ENCODE measurements around the gene AP2A1. TPM values are rescaled to one million over a fixed set of nuclear protein-coding genes. Genes with fewer than 3 reads are reported as not detected.

The AP2A1 gene
- polyA plus RNA-seq, 3 donors: 49.3 to 82.4 (median 75.9) TPM

DNA sequence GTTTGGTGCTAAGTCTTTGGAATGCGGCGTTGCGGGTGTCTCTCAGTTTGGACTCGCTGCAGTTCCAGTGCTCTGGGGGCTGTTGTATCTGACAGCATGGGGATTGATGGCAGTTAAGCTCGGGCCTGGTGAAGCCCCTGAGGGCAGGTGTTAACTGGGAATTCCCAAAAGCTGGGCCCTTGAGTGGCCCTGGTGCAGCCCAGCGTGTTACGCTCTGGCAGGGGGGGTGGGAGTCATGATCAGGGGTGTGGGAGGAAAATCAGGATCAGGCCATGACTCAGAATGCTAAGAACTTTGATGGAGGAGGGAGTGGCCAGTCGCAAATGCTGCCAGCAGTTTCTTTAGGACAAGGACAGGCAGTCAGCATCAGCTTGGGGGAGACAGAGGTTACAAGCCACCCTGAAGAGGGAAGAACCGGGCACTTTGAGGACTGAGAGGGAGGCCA, 19.6 kb downstream of the AP2A1 start:
- WGBS, 3 donors: 68 to 79% (median 73%) methylated on average over 9 of the region's 9 CpGs
- H3K27ac ChIP-seq (ENCODE audit: low read depth, low read length): no peak overlapping the region

DNA sequence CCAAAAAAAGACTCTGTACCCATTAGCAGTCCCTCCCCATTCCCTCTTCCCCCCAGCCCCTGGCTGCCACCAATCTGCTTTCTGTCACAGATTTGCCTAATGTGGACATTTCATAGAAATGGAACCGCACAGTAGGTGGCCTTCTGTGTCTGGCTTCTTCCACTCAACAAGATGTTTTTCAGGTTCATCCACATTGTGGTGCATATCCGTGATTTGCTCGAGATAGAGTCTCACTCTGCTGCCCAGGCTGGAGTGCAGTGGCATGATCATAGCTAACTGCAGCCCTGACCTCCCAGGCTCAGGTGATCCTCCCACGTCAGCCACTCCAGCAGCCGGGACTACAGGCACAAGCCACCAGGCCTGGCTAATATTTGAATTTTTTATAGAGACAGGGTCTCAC, 20.9 kb downstream of the AP2A1 start:
- no peak overlapping the region for H3K27ac ChIP-seq (ENCODE audit: low read depth, low read length)
- whole genome bisulfite sequencing, 3 donors: 88 to 92% (median 92%) methylated on average over 5 of the region's 5 CpGs

DNA sequence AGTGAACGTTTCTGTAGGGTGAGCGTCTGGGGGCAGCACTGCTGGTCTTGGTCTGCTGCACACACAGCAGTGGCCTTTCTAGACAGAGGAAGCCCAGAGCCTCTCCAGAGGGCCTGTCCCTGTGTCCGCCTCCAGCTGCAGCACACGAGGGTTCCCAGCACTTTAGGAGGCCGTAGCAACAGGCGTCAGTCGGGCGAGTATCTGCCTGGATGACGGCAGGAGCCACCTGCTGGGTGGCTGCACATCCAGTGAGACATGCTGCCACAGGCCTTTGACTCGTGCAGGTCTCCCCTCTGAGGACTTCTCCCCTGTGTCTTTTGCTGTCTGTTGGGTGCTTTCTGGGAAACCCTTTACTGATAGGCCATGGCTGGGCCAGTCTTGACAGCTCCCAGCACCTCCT, 22.1 kb downstream of the AP2A1 start:
- 87 to 91% (median 89%) methylated on average over 10 of the region's 10 CpGs for WGBS, 3 donors

DNA sequence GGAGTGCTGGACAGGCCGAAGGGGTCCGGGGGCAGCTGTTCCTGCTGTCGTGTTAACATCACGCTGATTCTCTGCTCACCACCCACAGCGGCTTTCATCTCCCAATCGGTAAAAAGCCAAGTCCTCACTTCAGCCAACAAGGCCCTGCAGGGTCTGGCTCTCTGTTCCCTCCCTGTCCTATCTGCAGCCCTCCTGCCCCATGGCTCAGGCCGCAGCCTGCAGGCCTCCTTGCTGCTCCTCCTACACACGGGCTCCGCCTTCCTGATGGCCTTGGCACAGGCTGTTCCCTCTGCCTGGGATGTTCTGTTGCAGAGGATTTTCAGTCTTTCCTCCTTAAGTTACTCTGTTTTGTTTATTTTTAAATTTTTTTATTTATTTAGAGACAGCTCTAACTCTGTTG, 24.1 kb downstream of the AP2A1 start:
- no peak overlapping the region for H3K27ac ChIP-seq (ENCODE audit: low read depth, low read length)
- 52 to 75% (median 55%) methylated on average over 9 of the region's 9 CpGs for WGBS, 3 donors

More for the DNA sequence above, 22.1 kb downstream of the AP2A1 start:
- H3K27ac ChIP-seq (ENCODE audit: low read depth, low read length): no peak overlapping the region

DNA sequence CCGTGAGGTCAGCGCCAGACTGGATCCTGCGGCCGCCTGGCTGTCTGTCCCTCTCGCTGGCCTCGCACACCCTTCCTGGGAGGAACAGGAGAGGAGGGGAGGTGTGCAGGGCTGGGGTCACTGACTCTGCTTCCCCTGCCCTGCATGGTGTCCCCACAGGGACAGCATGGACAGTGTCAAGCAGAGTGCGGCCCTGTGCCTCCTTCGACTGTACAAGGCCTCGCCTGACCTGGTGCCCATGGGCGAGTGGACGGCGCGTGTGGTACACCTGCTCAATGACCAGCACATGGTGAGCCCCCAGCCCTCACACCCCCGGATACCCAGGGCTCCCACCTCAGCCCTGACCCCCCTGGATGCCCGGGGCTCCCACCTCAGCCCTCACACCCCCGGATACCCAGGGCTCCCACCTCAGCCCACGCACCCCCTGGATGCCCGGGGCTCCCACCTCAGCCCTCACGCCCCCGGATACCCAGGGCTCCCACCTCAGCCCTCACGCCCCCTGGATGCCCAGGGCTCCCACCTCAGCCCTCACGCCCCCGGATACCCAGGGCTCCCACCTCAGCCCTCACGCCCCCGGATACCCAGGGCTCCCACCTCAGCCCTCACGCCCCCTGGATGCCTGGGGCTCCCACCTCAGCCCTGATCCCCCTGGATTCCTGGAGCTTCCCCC, 25.1 kb downstream of the AP2A1 start:
- WGBS, 3 donors: 92 to 97% (median 94%) methylated on average over 20 to 26 of the region's 26 CpGs
- H3K27ac ChIP-seq (ENCODE audit: low read depth, low read length): no peak overlapping the region

DNA sequence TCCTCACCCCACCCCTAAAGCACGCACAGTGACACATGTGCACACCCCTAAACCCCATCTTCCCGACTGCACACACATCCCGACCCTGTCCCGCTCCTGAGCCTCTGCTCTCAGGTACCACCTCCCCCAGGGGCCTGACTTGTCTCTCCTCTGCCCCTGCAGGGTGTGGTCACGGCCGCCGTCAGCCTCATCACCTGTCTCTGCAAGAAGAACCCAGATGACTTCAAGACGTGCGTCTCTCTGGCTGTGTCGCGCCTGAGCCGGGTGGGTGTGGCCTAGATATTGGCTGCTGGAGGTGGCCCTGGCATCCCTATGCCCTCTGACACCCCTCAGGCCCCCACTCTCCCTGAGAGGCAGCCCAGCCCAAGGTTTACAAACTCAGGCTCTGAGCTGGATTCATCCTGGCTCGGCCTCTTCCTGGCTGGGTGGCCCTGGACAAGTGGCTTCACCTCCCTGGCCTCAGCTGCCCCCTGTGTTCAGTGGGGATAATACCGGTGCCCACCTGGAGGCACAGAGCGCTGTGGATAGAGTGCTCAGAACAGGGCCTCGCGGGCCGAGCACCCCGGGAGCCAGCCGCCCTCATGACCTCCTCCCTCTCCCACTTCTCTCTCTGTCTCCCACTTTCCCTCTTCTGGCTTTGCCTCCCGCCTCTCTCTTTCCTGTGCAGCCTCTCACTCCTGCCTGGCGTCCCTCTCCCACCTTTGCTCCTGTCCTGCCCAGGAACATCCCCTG, 26.2 kb downstream of the AP2A1 start:
- 91 to 93% (median 92%) methylated on average over 18 to 22 of the region's 22 CpGs for WGBS, 3 donors
- no peak overlapping the region for H3K27ac ChIP-seq (ENCODE audit: low read depth, low read length)

DNA sequence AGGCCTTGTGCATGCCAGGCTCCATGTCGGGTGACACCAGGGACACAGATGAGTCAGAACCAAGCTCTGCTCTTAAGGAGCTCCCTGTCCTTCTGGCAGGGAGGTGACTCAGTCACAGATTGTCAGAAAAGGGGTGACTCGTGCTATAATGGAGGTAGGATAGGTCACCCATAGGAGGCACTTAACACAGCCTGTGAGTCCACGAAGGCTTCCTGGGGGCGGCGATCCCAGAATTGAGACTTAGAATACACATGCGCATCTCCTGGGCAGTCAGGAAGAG, 26.7 kb downstream of the AP2A1 start:
- WGBS, 3 donors: 91 to 93% (median 92%) methylated on average over 6 of the region's 6 CpGs
- no peak overlapping the region for H3K27ac ChIP-seq (ENCODE audit: low read depth, low read length)

DNA sequence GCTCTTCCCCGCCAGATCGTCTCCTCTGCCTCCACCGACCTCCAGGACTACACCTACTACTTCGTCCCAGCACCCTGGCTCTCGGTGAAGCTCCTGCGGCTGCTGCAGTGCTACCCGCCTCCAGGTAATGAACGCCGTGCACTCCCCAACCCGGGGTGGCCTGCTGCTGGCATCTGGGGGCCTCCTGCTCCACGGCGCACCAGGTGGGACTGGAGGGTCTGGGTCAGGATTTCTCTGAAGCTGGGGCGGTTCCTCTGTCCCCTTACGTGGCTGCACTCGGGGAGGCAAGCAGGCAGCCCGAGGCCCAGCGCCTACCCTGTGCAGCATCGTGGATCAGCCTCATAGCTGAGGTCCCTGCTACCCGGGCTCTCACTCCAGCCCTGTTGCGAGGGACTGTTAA, 28.8 kb downstream of the AP2A1 start:
- 93 to 96% (median 93%) methylated on average over 20 of the region's 20 CpGs for WGBS, 3 donors
- no peak overlapping the region for H3K27ac ChIP-seq (ENCODE audit: low read depth, low read length)

DNA sequence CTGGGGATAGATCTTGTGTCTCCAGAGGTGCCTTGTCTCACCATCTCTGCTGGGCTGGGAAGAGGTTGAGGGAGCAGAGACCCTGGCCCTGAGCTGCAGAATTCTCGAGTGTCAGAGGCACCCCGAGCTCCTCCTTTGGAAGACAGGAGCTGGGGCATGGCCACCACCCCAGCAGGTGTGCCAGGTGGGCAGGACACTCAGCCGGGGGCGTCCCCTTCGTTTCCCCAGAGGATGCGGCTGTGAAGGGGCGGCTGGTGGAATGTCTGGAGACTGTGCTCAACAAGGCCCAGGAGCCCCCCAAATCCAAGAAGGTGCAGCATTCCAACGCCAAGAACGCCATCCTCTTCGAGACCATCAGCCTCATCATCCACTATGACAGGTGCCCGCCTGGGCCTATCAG, 31.8 kb downstream of the AP2A1 start:
- WGBS, 3 donors: 91 to 97% (median 95%) methylated on average over 11 of the region's 11 CpGs
- H3K27ac ChIP-seq (ENCODE audit: low read depth, low read length): no peak overlapping the region

DNA sequence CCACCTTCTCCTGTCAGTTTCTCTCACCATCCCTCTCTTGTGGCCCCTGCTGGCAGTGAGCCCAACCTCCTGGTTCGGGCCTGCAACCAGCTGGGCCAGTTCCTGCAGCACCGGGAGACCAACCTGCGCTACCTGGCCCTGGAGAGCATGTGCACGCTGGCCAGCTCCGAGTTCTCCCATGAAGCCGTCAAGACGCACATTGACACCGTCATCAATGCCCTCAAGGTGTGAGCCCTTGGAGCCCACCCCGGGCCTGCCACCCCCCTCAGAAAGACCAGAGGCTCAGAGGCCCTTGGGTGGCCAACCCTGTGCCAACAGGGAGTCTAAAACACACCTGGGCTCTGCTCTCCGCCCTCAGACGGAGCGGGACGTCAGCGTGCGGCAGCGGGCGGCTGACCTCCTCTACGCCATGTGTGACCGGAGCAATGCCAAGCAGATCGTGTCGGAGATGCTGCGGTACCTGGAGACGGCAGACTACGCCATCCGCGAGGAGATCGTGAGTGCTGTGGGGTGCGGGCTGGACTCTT, 32.5 kb downstream of the AP2A1 start:
- 88 to 95% (median 94%) methylated on average over 28 of the region's 28 CpGs for WGBS, 3 donors
- no peak overlapping the region for H3K27ac ChIP-seq (ENCODE audit: low read depth, low read length)

DNA sequence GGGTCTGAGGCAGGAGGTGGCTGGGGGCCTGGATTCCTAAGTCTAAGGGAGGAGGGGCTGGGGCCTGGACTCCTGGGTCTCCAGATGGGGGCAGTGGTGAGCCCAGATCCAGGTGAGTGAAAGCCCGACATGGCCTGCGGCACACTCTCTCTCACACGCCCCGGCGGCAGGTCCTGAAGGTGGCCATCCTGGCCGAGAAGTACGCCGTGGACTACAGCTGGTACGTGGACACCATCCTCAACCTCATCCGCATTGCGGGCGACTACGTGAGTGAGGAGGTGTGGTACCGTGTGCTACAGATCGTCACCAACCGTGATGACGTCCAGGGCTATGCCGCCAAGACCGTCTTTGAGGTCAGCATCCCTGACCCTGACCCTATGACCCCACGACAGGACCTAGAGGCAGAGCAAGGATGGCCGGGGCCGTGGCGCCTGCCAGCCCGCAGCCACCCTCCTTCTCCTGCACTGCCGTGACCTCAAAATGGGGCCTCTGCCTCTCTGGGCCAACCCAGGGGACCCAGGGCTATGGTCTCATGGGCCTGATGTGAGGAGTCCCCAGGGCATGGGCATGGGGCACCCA, 33.1 kb downstream of the AP2A1 start:
- no peak overlapping the region for H3K27ac ChIP-seq (ENCODE audit: low read depth, low read length)
- WGBS, 3 donors: 92 to 94% (median 93%) methylated on average over 25 of the region's 25 CpGs

DNA sequence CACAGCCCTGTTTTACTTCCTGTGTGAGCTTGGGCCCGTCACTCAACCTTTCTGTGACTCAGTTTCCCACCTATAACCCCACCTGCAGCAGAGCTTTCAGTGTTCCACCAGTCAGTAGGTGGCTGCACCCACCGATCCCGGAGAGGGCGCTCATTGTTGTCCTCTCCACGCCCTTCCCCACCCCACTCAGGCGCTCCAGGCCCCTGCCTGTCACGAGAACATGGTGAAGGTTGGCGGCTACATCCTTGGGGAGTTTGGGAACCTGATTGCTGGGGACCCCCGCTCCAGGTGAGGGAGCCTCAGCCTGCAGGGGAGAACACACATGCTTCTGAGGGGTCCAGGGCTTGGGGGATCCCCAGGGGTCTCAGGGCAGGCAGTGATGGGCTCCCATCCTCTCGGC, 34.0 kb downstream of the AP2A1 start:
- H3K27ac ChIP-seq (ENCODE audit: low read depth, low read length): no peak overlapping the region
- 95 to 98% (median 95%) methylated on average over 10 of the region's 10 CpGs for whole genome bisulfite sequencing, 3 donors

DNA sequence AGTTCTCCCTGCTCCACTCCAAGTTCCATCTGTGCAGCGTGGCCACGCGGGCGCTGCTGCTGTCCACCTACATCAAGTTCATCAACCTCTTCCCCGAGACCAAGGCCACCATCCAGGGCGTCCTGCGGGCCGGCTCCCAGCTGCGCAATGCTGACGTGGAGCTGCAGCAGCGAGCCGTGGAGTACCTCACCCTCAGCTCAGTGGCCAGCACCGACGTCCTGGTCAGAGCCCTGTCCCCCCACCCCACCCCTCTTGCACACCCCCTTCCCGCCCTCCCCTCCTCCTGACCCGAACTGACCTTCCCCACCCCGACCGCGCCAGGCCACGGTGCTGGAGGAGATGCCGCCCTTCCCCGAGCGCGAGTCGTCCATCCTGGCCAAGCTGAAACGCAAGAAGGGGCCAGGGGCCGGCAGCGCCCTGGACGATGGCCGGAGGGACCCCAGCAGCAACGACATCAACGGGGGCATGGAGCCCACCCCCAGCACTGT, 34.6 kb downstream of the AP2A1 start:
- no peak overlapping the region for H3K27ac ChIP-seq (ENCODE audit: low read depth, low read length)
- WGBS, 3 donors: 72 to 80% (median 74%) methylated on average over 32 of the region's 32 CpGs

DNA sequence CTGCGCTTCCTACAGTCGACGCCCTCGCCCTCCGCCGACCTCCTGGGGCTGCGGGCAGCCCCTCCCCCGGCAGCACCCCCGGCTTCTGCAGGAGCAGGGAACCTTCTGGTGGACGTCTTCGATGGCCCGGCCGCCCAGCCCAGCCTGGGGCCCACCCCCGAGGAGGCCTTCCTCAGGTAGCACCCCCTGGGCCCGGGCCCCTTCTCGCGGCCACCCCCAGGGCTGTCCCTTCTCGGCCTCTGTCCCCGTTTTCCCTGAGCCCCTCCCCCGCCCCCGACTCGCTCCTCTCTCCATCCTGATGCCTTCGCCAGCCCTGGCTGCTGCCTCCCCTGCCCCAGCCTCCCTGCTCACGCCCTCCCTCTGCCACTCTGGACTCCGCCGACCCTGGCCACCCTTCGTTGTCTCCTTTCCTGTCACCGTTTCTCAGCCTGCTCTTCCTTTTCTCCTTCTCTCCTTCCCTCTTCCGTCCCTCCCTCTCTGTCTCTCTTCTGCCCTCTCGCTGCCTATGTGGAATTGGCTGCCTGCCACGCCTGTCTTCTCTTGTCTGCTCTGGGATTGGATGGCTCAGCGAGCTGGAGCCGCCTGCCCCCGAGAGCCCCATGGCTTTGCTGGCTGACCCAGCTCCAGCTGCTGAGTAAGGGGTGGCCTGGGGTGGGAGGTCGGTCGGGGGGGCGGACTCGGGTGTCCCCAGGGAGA, 35.3 kb downstream of the AP2A1 start:
- 55 to 61% (median 58%) methylated on average over 32 to 37 of the region's 38 CpGs for WGBS, 3 donors
- H3K27ac ChIP-seq (ENCODE audit: low read depth, low read length): no peak overlapping the region

DNA sequence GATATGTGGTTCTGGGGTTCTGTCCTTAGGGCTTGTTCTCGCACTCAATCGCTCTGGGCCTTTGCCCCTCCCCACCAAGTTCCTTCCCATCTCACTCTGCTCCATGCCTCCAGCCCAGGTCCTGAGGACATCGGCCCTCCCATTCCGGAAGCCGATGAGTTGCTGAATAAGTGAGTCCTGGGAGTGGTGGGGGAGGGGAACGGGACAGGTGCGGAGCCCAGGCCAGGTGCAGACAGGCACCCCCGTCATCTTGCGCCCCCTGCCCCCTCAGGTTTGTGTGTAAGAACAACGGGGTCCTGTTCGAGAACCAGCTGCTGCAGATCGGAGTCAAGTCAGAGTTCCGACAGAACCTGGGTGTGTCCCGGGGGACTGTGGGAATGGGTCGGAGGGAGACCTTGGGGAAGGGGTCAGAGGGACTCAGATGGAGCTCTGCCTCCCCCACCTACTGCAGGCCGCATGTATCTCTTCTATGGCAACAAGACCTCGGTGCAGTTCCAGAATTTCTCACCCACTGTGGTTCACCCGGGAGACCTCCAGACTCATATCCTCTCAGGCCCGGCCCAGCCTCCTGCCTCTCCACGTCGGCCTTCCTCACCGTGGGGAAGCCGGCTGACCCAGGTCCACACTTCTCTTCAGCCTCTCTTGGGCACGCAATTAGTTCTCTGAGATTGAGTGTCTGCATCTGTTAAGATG, 36.2 kb downstream of the AP2A1 start:
- 70 to 82% (median 81%) methylated on average over 24 of the region's 24 CpGs for WGBS, 3 donors
- no peak overlapping the region for H3K27ac ChIP-seq (ENCODE audit: low read depth, low read length)

DNA sequence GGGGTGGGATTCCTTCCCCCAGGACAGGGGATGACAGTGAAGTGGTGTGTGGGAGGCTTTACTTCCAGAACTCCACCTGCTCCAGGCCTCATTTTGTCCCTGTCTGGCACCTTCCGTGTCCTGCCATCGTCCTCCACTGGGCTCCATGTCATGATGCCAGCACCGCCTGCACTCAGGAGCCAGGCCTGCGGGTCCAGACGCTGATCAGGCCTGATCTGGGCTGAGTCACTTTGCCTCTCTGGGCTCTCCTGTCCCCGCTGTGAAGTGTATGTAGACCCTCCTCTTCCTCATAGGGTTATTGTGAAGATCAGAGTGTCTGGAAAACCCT, 36.7 kb downstream of the AP2A1 start:
- WGBS, 3 donors: 81 to 92% (median 90%) methylated on average over 6 of the region's 6 CpGs
- H3K27ac ChIP-seq (ENCODE audit: low read depth, low read length): no peak overlapping the region

DNA sequence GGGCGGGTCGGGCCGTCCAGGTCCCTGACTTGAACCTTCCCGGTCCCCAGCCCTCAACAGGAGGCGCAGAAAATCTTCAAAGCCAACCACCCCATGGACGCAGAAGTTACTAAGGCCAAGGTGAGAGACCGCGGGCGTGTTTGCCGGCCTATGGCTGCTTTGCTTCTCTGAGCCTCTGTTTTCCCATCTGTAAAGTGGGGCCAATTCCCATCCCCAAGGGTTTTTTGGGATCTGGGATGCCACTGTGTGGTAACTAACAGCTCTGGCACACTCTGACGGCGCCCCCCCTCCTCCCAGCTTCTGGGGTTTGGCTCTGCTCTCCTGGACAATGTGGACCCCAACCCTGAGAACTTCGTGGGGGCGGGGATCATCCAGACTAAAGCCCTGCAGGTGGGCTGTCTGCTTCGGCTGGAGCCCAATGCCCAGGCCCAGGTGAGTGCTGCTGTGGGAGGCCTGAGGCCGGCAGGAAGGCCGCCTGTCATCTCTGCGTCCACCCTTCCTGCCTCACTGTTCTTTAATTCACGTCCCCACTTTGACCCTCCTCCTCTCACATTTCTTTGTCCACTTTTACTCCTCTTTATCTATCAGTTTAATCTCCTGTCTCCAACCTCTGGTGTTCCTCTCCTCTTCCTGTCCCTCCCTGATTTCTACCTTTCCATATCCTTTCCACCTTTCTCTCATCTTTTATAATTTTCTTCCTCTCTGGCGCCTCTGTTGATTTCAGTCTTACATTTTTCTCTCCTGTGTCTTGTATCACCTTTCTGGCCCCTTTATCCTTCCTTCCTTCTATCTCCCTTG, 39.2 kb downstream of the AP2A1 start:
- H3K27ac ChIP-seq (ENCODE audit: low read depth, low read length): no peak overlapping the region
- 77 to 91% (median 90%) methylated on average over 19 to 20 of the region's 20 CpGs for WGBS, 3 donors

DNA sequence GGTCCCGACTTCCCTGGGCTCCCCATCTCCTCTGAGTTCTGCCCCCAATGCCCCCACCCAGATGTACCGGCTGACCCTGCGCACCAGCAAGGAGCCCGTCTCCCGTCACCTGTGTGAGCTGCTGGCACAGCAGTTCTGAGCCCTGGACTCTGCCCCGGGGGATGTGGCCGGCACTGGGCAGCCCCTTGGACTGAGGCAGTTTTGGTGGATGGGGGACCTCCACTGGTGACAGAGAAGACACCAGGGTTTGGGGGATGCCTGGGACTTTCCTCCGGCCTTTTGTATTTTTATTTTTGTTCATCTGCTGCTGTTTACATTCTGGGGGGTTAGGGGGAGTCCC, 39.8 kb downstream of the AP2A1 start:
- WGBS, 3 donors: 90 to 92% (median 91%) methylated on average over 8 of the region's 8 CpGs
- no peak overlapping the region for H3K27ac ChIP-seq (ENCODE audit: low read depth, low read length)

All from adipose tissue (tissue), 3 donors.